ENCODE results near the gene OSBPL5.

The OSBPL5 gene

DNA sequence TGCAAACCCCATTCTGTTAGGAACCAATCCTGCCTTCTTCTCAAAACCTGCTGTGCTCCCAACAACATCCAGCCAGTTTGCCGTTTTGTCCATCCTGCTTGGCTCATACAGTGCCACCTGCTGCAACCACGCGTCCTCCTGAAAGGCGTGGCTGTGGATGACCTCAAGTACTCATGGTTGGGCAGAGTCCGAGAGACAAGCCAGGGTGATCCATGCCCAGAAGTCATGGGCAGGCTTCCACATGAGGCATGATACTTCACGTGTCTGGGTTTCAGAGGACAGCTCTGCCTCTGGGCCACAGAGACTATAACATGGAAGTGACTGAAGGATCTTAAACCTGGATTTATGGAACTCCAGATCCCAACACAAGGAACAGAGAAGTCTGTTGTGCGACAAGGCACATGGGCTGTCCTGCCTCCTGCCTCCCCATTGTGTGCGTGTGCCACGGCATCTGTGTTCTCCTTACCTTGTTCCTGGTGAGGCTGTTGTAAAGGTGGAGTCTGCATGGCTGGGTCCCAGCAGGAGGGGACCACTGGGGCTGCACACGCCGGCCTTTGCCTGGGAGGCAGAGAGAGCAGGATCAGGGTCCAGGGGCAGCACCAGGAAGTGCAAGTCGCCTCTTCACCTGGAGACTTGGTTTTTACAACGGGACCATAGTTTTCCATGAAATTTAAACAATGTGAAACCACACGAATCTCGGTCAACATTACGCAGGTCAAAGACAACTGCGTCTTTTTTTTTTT, 123.2 kb downstream of the OSBPL5 start:
- in situ Hi-C loops (cut with MboI; ENCODE audit: low sequenced_read_pairs) = no loop called here

DNA sequence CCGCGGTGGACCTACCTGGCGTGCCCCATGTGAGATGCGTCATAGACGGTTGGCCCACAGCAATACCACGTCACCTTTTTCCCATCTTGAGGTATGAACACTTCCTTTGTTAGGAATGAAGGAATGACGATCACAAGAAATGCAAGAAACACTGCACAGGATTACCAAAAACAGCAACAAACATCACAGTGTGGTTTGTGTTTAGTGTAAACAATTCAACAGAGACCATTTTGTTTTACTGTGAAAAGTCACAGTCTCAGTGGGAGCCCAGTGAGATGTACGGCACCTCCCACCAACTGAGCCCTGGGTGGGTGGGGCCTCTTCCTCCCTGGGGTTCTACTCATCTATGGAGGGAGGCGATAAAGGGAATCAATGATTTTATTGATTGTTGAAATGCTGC, 124.2 kb downstream of the OSBPL5 start:
- in situ Hi-C loops (cut with MboI; ENCODE audit: low sequenced_read_pairs) = no loop called here

DNA sequence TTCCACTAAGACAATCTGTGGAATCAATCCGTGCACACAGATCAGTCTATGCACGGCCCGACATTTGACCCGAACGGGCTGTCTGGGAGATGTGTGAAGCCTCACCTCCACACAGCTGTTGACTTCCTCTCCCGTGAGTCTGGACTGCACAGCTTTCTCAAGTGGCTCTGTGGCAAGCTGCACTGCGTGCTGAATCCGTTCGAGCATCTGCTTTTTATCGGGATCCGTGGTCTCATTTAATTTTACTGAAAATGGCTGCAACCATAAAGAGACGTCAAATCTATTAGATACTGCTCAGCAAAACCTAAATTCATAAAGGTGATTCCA, 127.2 kb downstream of the OSBPL5 start:
- in situ Hi-C loops (cut with MboI; ENCODE audit: low sequenced_read_pairs) = no loop called here
